ENCODE data around the gene TRHDE.

Gene TRHDE

GRCh38 chr12:72272091-72272661 is at the start of gene TRHDE:
Gene TRHDE (plus strand): TSS chr12:72272370. CDS start chr12:72272644, 274 bp downstream.
- peak; percentile 71 for DNase-seq (ENCODE audit: low read depth)

GRCh38 chr12:72226510-72226909 is 45.7 kb upstream of the TRHDE start:
- DNase-seq (ENCODE audit: low read depth), result no peak

GRCh38 chr12:72228424-72228823 is 43.7 kb upstream of the TRHDE start:
- DNase-seq (ENCODE audit: low read depth), result no peak

- DNase-seq (ENCODE audit: low read depth), result peak; percentile 57
Observed at GRCh38 chr12:72230589-72230988, 41.6 kb upstream of the TRHDE start.

- peak; percentile 42 for DNase-seq (ENCODE audit: low read depth)
Observed at GRCh38 chr12:72234886-72235285, 37.3 kb upstream of the TRHDE start.

GRCh38 chr12:72236071-72236705 is 36.0 kb upstream of the TRHDE start:
- peak; percentile 79 for DNase-seq (ENCODE audit: low read depth)

GRCh38 chr12:72241552-72241951 is 30.6 kb upstream of the TRHDE start:
- DNase-seq (ENCODE audit: low read depth), result no peak

- DNase-seq (ENCODE audit: low read depth), result no peak
Observed at GRCh38 chr12:72242946-72243345, 29.2 kb upstream of the TRHDE start.

GRCh38 chr12:72246370-72246769 is 25.8 kb upstream of the TRHDE start:
- DNase-seq (ENCODE audit: low read depth), result peak; percentile 16

GRCh38 chr12:72250346-72250745 is 21.8 kb upstream of the TRHDE start:
- no peak for DNase-seq (ENCODE audit: low read depth)

GRCh38 chr12:72256725-72257124 is 15.4 kb upstream of the TRHDE start:
- DNase-seq (ENCODE audit: low read depth), result no peak

- no peak for DNase-seq (ENCODE audit: low read depth)
Observed at GRCh38 chr12:72261885-72262284, 10.3 kb upstream of the TRHDE start.

GRCh38 chr12:72264548-72265175 is 7.5 kb upstream of the TRHDE start:
- DNase-seq (ENCODE audit: low read depth), result peak; percentile 63

GRCh38 chr12:72267974-72268373 is 4.2 kb upstream of the TRHDE start:
- DNase-seq (ENCODE audit: low read depth), result peak; percentile 76

- peak; percentile 54 for DNase-seq (ENCODE audit: low read depth)
Observed at GRCh38 chr12:72268386-72268785, 3.8 kb upstream of the TRHDE start.

- peak; percentile 56 for DNase-seq (ENCODE audit: low read depth)
Observed at GRCh38 chr12:72269491-72269890, 2.7 kb upstream of the TRHDE start.

- no peak for DNase-seq (ENCODE audit: low read depth)
Observed at GRCh38 chr12:72270246-72270645, 1.9 kb upstream of the TRHDE start.

GRCh38 chr12:72270961-72271360 is 1.2 kb upstream of the TRHDE start:
- peak; percentile 22 for DNase-seq (ENCODE audit: low read depth)

- peak; percentile 75 for DNase-seq (ENCODE audit: low read depth)
Observed at GRCh38 chr12:72271451-72272090, 599 bp upstream of the TRHDE start.

GRCh38 chr12:72272731-72273498 is 745 bp downstream of the TRHDE start:
- peak; percentile 69 for DNase-seq (ENCODE audit: low read depth)

GRCh38 chr12:72273499-72273837 is 1.3 kb downstream of the TRHDE start:
- no peak for DNase-seq (ENCODE audit: low read depth)

- peak; percentile 57 for DNase-seq (ENCODE audit: low read depth)
Observed at GRCh38 chr12:72273851-72274351, 1.7 kb downstream of the TRHDE start.
